ENCODE results near the gene PYGB.

- TF ChIP-seq POLR2AphosphoS5 (IDR thresholded peaks at IDR 0.05; ENCODE audit: low read depth, low read length), result no peak
- no peak for TF ChIP-seq POLR2A (IDR thresholded peaks at IDR 0.05; ENCODE audit: low read depth, low read length)
- TF ChIP-seq TAF1 (IDR thresholded peaks at IDR 0.05; ENCODE audit: low read depth, low read length), result no peak
- no peak for TF ChIP-seq SPI1 (IDR thresholded peaks at IDR 0.05; ENCODE audit: low read depth, low read length)
- TF ChIP-seq PAX5 (IDR thresholded peaks at IDR 0.05; ENCODE audit: insufficient read depth, low read length, severe bottlenecking), result no peak
Measured at GRCh38 chr20:25257756-25258475, 10.0 kb downstream of the PYGB start.
